Cardiac muscle cell (in vitro differentiated cells and primary cell): ENCODE data around the gene MCRS1. TPM values are rescaled to one million over a fixed set of nuclear protein-coding genes. Genes with fewer than 3 reads are reported as not detected.

Experiments used
- DNase-seq, 2 donors: peaks; one replicate each; pipeline versions ENCODE4 v3.0.0 to v3.0.0-alpha.2; 2010 to 2017; ENCODE audit warnings: low read depth in 1 of 2, low spot score in 1 of 2
- H3K27ac ChIP-seq: fragments of 200-600 bp; sonication (generic); 2 replicates; pipeline ENCODE4 v1.5.1; 2016
- H3K27me3 ChIP-seq: fragments of 200-600 bp; sonication (generic); 2 replicates; pipeline ENCODE4 v1.6.0; 2016; ENCODE audit warnings: control low read depth
- H3K36me3 ChIP-seq: fragments of 200-600 bp; sonication (generic); 2 replicates; pipeline ENCODE4 v1.5.1; 2016; ENCODE audit warnings: control low read depth
- H3K4me1 ChIP-seq: fragments of 200-600 bp; sonication (generic); 2 replicates; pipeline ENCODE4 v1.8.1; 2017; ENCODE audit warnings: low read depth, mild to moderate bottlenecking, mixed run types
- H3K4me3 ChIP-seq: fragments of 200-600 bp; sonication (generic); 2 replicates; pipeline ENCODE4 v1.5.1; 2016; ENCODE audit warnings: mild to moderate bottlenecking
- H3K9me3 ChIP-seq: fragments of 200-600 bp; sonication (generic); 2 replicates; pipeline ENCODE4 v1.5.1; 2017; ENCODE audit warnings: low read depth, mild to moderate bottlenecking, control low read depth
- polyA plus RNA-seq: library from polyadenylated mRNA; unstranded; fragments of >200 nt; fragmentation: Nextera tagmentation; extraction: Ambion mirVana; gene quantifications from 2 replicates; pipeline ENCODE4 v1.2.1, GENCODE V29; 2016
- total RNA-seq: library from RNA; depleted of rRNA; stranded (reverse); fragments of >200 nt; gene quantifications from 2 replicates; pipeline ENCODE4 v1.2.3, GENCODE V29; 2016
- TF ChIP-seq, protein P1 (sequence below): IDR thresholded peaks from 2 replicates; pipeline ENCODE4 v1.5.1; 2012; ENCODE audit warnings: low read depth, mild to moderate bottlenecking, low read length

MCRS1 gene
- total and polyA plus RNA-seq, 2 experiments from 2014 or later = 75.6 to 104 TPM

DNA sequence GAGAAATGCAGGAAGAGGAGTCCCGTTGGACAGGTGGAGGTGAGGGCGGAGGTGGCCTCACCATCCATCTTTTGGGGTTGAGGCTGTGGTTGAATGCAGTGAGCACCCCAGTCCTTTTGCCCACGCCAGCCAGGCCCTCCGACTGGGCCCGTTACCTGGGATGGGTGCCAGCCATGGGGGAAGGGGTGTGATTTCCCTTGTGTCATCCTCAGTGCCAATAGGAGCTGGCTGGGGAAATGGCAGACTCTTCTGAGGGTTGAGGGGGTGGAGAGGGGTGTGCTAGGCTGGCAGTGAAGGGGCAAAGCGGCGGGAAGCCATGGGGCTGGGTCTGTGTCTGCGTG, 19.5 kb downstream of the MCRS1 start:
- Histone ChIP-seq H3K27ac (no peak overlapping the region), H3K9me3 (no peaks in the 10 kb centered on the region), H3K4me3 (no peak overlapping the region), H3K27me3 (peaks cover 90% of the 10 kb centered on the region), H3K36me3 (no peaks in the 10 kb centered on the region), H3K4me1 (no peaks in the 10 kb centered on the region)
- TF ChIP-seq, protein P1, sequence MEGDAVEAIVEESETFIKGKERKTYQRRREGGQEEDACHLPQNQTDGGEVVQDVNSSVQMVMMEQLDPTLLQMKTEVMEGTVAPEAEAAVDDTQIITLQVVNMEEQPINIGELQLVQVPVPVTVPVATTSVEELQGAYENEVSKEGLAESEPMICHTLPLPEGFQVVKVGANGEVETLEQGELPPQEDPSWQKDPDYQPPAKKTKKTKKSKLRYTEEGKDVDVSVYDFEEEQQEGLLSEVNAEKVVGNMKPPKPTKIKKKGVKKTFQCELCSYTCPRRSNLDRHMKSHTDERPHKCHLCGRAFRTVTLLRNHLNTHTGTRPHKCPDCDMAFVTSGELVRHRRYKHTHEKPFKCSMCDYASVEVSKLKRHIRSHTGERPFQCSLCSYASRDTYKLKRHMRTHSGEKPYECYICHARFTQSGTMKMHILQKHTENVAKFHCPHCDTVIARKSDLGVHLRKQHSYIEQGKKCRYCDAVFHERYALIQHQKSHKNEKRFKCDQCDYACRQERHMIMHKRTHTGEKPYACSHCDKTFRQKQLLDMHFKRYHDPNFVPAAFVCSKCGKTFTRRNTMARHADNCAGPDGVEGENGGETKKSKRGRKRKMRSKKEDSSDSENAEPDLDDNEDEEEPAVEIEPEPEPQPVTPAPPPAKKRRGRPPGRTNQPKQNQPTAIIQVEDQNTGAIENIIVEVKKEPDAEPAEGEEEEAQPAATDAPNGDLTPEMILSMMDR = no peak
- DNase-seq = no peak

DNA sequence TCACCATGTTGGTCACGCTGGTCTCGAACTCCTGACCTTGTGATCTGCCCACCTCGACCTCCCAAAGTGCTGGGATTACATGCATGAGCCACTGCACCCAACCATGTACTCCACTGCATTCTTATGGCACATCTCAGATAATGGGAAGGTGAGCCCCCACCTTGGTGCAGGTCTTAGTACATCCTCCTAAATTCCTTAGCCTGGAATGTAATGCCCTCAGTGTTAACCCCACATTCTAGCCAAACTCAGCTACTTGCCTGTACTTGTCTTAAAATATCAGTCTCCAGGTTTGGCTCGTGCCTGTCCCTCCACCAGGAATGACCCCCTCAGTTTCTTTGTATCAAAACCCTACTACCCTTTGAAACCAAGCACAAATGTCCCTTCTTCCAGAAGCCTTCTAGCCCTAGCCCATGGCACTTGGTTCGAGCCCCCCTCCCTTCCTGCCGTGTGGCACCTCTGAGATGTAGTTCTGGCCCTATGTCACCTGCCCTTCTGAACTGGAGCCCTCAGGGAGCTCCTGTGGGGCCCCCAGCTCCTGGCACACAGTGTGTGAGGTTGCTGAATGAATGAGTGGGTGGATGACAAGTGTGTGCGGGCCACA, 20.8 kb downstream of the MCRS1 start:
- no peak for DNase-seq
- TF ChIP-seq, protein P1 = no peak
- H3K4me1 ChIP-seq = no peaks in the 10 kb centered on the region
- H3K27ac ChIP-seq = no peak overlapping the region
- no peaks in the 10 kb centered on the region for H3K36me3 ChIP-seq
- no peaks in the 10 kb centered on the region for H3K9me3 ChIP-seq
- no peak overlapping the region for H3K4me3 ChIP-seq
- H3K27me3 ChIP-seq = peaks cover 97% of the 10 kb centered on the region

DNA sequence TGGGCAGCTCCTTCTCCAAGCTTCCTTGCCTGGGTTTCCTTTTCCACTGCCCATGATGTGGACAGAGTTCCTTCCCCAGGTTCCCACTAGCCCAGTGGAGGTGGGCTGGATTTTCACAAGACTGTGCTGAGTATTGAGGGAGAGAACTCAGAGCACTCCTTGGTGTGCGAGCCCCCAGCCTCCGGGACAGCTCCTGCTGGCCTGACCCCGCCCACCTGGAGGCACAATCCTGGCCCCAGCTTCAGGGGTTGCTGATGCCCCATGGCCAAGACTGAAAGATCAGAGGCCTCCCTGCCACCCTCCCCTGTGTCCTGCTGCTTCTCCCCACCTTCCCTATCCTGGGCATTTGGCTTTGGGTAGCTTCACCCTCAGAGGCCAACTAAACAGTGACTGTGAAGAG, 21.5 kb downstream of the MCRS1 start:
- Histone ChIP-seq H3K4me1 (no peaks in the 10 kb centered on the region), H3K27me3 (peaks cover 97% of the 10 kb centered on the region), H3K9me3 (no peaks in the 10 kb centered on the region), H3K4me3 (no peak overlapping the region), H3K36me3 (no peaks in the 10 kb centered on the region), H3K27ac (no peak overlapping the region)
- DNase-seq = no peak
- TF ChIP-seq, protein P1 = no peak

DNA sequence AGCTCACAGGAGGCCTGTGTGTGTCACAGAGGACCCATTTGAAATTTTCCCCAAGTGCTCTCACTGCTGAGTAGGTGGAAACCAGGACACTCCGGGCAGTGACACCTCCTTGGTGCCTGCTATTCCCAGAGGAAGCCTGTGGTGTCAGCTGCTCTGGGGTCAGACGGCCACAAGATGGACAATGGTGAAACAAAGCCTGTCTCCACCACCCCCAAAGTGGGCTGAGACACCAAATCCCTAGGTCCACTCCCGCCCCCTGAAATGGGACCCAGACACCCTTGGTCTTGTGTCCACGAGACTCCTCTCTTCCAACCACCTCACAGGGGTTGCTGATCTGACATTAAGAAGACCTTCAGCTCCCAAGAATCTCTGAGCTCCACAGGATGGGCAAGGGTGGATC, 22.1 kb downstream of the MCRS1 start:
- H3K4me1 ChIP-seq = no peaks in the 10 kb centered on the region
- peaks cover 99% of the 10 kb centered on the region for H3K27me3 ChIP-seq
- DNase-seq = no peak
- no peaks in the 10 kb centered on the region for H3K36me3 ChIP-seq
- TF ChIP-seq, protein P1 = no peak
- no peaks in the 10 kb centered on the region for H3K9me3 ChIP-seq
- no peak overlapping the region for H3K4me3 ChIP-seq
- H3K27ac ChIP-seq = no peak overlapping the region

DNA sequence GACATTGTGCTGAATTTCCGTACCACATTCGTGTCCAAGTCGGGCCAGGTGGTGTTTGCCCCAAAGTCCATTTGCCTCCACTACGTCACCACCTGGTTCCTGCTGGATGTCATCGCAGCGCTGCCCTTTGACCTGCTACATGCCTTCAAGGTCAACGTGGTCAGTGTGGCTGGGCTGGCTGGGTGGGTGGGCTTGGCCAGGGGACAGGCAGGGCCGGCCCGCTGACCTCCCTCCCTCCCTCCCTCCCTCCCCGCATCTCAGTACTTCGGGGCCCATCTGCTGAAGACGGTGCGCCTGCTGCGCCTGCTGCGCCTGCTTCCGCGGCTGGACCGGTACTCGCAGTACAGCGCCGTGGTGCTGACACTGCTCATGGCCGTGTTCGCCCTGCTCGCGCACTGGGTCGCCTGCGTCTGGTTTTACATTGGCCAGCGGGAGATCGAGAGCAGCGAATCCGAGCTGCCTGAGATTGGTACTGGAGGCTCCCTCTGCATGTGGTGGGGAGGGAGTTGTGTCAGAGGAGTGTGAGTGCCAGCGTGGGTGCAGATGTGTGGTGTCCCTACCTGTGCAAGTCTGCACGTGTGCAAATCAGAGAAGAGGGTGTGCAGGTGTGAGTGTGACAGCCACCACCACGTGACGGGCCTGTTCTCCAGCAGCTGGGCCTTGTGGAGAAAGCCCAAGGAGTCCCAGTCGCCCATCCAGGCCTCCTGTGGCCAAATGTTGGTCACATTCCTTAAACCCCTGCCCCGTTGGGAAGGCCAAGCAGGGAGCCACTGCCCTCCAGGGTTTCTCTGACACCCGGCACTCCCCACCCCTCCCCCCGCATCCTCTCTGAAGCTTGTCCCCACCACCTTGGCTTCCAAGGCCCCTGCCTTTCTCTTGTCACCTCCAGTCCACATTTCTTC, 23.8 kb downstream of the MCRS1 start:
- H3K9me3 ChIP-seq = no peaks in the 10 kb centered on the region

More for the DNA sequence above, 23.8 kb downstream of the MCRS1 start:
- Histone ChIP-seq H3K27me3 (peaks cover 99% of the 10 kb centered on the region), H3K36me3 (no peaks in the 10 kb centered on the region), H3K4me3 (no peak overlapping the region), H3K27ac (no peak overlapping the region), H3K4me1 (no peaks in the 10 kb centered on the region)
- peak in 1 of 2 donors; percentile 39 for DNase-seq
- TF ChIP-seq, protein P1 = no peak
